GM21528 (cell line): ENCODE measurements around the gene SKIC8.

ENCODE experiments used
- ATAC-seq: cut with Tn5 transposase; IDR thresholded peaks from one replicate; pipeline ENCODE4 v1.9.1; 2021; ENCODE audit warnings: mild to moderate bottlenecking, moderate library complexity; ENCODE audit not compliant: unreplicated experiment, low FRiP score

Gene SKIC8

GRCh38 chr15:78322724-78323521 is 23.5 kb upstream of the SKIC8 start:
- ATAC-seq = no peak

DNA sequence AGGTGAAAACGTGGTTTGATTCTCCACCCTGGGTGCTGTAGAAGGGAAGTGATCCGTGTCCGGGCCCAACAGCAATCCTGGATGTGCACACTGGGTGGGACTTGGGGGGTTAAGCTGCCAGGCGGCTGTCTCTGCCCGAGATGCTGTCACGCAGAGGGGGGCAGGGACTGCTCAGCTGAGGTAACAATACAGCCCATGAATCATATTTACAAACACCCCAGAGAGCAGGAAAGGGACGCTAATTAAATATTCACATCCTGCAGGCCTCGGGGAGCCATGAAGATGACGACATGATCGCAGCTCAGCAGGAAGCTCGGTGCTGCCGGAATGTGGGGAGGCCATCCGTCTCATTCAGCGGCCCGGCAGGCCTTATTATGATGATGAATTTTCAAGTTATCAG is 22.8 kb upstream of the SKIC8 start:
- no peak for ATAC-seq

- ATAC-seq = no peak
Measured at GRCh38 chr15:78321786-78322185, 22.4 kb upstream of the SKIC8 start.

DNA sequence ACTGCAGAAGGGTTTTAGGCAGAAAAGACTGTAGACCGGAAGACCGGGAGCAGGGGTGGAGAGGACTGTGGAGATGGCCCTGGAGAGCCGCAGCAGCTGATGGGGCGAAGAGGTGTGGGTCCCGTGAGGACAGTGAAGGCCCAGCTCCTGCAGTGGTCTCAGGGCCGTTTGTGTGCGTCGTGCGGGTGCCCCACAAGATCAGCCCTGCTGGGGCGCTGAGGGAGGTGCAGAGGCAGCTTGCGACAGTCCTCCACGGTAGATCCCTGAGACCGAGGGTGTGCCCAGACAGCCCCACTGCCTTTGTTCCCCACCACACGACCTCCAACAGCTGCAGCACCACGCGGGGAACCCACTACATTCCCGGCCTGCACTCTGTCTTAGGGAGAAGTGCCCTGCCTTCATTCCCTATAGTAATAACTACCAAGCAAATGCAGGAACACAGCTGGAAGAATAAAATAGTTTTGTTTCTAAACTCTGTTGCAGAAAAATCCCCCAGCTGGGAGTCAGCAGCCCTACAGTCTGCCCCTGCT is 21.7 kb upstream of the SKIC8 start:
- ATAC-seq = no peak

DNA sequence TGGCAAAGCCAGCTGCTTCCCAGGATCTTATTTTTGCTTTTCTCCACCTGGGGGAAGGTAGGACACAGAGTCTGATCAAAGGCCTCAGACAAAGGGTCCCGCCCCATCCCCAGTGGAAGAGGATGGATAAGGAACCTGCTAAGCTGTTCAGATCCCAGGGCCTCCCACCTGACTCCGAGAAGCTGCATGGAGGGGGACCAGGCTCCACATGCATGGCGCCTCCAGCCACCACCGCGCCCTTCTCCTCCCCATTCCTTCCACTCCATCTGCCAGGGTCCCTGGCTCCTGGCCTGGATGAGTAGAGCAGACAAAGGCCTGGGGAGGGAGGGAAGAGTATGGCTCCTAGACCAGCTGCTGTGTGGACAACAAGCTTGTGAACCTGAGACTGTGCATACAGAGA is 20.8 kb upstream of the SKIC8 start:
- ATAC-seq = no peak

DNA sequence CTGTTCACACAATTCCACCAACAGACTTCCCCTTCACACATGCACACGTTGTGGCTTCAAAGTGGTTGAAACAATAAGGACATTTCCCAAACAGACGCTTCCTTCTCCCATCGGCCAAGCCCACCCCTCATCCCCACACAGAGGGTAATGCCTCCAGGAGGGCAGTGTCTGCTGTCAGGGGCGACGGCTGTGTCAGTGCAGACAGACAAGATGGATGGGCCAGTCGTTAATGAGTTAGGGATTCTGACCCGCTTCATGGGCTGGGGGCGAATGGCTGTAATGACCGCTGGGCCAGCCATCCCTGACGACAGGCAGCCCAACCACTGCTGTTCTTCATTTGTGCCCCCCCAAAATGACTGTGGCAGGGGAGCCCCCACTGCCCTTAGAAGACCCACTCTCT is 20.2 kb upstream of the SKIC8 start:
- ATAC-seq = no peak

DNA sequence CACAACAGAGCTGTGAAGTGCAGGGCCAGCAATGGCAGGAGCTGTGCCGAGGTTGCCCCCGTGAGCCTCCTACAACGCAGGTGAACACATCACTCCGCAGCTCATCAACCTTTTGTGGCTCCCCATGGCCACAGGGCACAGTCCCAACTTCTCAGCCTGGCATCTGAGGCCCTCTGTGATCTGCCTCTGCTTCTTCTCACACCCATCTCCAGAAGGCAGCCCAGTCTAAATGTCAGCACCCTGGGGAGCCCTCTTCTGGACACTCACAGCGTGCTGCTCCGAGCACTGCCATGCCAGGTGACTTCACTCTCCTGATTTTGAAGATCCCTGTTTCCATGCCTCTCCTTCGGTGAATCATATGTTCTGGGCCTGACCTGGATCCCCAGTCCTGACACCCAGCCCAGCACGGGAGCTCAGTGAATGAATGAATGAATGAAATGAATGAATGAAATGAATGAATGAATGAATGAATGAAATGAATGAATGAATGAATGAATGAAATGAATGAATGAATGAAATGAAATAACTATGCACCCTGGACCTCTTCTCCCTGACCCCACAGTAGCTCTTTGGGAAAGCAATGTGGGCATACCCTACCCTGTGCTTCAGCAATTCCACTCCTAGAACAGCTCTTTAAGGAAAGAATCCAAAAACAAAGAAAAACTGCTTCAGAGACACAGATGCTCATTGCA is 17.9 kb upstream of the SKIC8 start:
- ATAC-seq = no peak

DNA sequence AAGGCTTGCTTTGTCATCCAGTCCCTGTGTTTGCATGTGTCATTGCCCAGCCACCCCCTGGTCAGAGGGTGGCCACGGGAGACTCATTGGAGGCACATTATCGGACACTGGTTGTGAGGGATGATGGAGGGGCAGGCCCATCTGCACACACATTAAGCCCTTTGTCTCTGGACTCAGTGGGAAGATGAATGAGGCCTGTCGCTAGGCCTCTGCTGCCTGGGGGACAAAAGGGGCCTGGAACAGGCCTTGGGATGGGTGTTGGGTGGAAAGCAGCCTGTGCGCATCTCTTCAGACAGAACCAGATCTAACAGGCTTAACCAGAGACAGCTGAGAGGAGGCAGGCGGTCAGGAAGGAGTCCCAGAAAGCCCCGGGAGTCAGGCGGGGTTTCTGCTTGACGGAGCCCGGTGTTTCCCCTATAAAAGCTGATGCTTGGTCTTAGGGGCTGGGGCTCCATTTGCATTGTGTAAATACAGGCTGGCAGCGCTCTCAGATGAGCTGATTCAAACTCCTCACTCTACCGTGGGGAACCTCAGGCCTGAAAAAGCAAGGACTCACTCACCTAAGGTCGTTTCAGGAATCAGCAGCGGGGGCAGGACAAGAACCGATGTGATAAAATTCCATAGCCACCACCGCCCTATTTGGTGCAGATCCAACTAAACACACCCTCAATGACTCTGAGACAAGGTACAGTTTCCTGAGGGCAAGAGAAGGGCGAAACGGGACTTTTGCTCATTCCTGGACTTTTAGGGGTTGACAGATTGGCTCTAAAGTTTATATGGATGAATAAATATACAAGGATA is 17.1 kb upstream of the SKIC8 start:
- no peak for ATAC-seq

GRCh38 chr15:78315686-78316282 is 16.4 kb upstream of the SKIC8 start:
- no peak for ATAC-seq

DNA sequence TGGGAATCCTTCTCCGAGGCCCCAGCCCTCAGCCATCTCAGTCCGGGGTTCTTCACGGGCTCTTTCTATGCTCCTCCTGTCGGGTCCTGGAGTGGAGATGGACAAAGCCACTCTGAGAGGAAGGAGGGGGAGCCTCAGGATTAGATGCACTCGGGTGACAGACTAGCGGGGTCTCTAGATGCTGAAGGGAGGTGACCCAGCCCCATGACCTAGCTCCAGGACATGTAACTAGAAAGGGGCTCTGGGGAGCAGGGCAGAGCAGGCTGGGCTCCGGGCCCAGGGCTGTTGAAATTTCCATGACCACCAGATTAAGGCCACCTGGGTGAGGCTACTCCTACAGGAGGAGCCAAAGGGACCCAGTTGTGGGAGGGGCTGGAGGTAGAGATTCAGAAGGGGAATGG is 14.8 kb upstream of the SKIC8 start:
- ATAC-seq = no peak

DNA sequence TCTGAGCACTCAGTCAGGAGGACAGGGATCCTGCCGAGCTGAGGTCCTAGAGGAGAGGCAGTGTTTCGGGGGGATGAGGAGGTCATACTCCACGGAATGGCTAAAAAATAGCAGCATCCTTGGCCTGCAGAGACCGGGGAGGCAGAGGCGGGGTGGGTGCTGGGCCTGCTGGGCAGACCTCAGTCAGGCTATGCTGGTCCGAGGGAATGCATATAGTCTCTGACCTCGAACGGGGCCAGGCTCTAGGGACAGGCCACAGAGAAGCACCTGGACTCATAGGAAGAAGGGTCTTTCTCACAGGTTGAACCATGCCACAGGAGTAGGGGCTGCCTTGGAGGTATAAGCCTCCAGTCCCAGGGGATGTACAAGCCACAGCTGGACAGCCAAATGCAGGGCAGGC is 14.0 kb upstream of the SKIC8 start:
- no peak for ATAC-seq

DNA sequence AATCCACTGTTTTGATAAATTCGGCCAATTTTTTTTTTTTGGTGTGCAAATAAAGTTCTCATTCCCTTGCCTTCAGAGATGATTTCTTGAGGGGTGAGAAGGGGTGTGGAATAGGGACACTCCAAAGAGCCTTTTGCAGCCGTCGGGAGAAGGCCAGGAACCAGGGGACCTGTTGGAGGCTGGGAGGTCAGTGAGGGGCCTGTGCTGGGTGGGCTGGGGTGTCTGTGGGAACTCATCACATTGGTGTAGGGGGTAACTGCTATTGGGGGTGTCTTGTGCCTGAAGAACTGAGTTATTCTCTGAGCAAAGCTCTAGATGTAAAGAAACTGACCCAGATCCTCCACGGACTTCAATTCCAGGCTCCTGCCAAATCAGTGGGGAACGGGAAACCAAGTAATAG is 13.5 kb upstream of the SKIC8 start:
- no peak for ATAC-seq

GRCh38 chr15:78312536-78312935 is 13.1 kb upstream of the SKIC8 start:
- ATAC-seq = no peak

GRCh38 chr15:78311292-78311691 is 11.9 kb upstream of the SKIC8 start:
- ATAC-seq = no peak

GRCh38 chr15:78308422-78309032 is 9.1 kb upstream of the SKIC8 start:
- no peak for ATAC-seq

DNA sequence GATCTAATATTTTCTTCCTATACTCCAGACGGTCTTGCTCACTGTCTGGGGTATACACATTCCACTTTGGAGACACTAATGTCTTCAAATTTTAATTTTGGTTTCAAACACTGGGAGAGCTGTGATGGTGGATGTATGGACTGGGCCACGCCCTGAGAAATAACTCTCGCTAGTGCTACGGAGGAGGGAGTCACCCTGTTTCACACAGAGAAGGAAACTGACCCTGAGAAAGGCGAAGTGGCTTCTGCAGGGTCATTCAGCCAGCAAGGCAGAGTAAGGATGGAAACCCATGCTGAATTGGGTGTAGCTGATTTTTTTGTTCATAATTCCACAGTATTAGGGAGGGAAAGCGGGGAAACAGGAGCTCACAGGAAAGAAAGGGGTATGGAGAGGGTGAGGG is 8.6 kb upstream of the SKIC8 start:
- ATAC-seq = no peak

GRCh38 chr15:78306176-78306774 is 6.9 kb upstream of the SKIC8 start:
- ATAC-seq = no peak

- no peak for ATAC-seq
Measured at GRCh38 chr15:78304216-78305066, 5.0 kb upstream of the SKIC8 start.
